ENCODE measurements around the gene NFASC.

GRCh38 chr1:204960306-204961125, 89.9 kb downstream of the NFASC start:
- no peak for TF ChIP-seq CTCF (IDR thresholded peaks at IDR 0.05; ENCODE audit: insufficient read depth, low read depth, low read length)
- no peak for TF ChIP-seq EZH2 (IDR thresholded peaks at IDR 0.05; ENCODE audit: insufficient read depth, low read length)

All from astrocyte (in vitro differentiated cells and primary cell).